HFF-Myc (cell line): ENCODE data around the gene PSD2.

Experiments used
- DNase-seq: peaks from one replicate; pipeline ENCODE4 v3.0.0-alpha.2; 2011; ENCODE audit warnings: low read depth; ENCODE audit errors: extremely low read depth
- H3K4me3 ChIP-seq: replicated peaks from 2 replicates; pipeline ENCODE4 v1.5.1; 2011; ENCODE audit warnings: low read depth, mild to moderate bottlenecking, control low read depth, low read length
- CTCF ChIP-seq: IDR thresholded peaks from 2 replicates; pipeline ENCODE4 v1.5.1; 2012; ENCODE audit warnings: mild to moderate bottlenecking, low read depth, low read length, control low read depth; ENCODE audit errors: missing control alignments

The PSD2 gene

DNA sequence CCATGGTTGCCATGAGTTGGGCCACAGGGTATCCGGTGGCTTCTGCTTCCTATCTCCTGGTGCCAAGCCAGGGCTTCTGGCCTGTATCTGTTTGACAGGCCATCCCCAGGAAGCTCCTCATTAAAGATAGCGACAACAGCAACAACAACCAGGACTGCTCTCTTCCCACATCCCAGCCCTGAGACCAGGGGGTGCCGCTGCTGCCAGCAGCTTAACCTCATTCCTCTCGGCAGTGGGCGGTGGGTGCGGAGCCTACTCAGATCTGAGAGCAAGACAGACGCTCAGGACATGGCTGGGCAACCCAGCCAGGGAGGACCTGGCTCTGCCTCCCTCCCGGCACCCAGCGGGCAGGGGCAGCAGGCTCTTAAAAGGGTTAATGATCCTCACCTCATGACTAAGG, 98.3 kb downstream of the PSD2 start:
- no peak overlapping the region for H3K4me3 ChIP-seq
- DNase-seq, result no peak
- no peak for TF ChIP-seq CTCF
